GM18499 (cell line): ENCODE data around the gene GDAP1L1.

Source experiments
- ATAC-seq: cut with Tn5 transposase; IDR thresholded peaks from one replicate; pipeline ENCODE4 v1.9.1; 2021; ENCODE audit warnings: moderate number of reproducible peaks; ENCODE audit not compliant: insufficient read depth, unreplicated experiment

GDAP1L1 gene

GRCh38 chr20:44248410-44248759 lies 1.3 kb downstream of the GDAP1L1 start:
- ATAC-seq, result no peak

- ATAC-seq, result no peak
Observed at GRCh38 chr20:44251284-44251683, 4.2 kb downstream of the GDAP1L1 start.

GRCh38 chr20:44253528-44253927 lies 6.4 kb downstream of the GDAP1L1 start:
- no peak for ATAC-seq

GRCh38 chr20:44254073-44254472 lies 7.0 kb downstream of the GDAP1L1 start:
- no peak for ATAC-seq

- ATAC-seq, result no peak
Observed at GRCh38 chr20:44255942-44256341, 8.8 kb downstream of the GDAP1L1 start.

GRCh38 chr20:44256961-44257360 lies 9.9 kb downstream of the GDAP1L1 start:
- ATAC-seq, result no peak

GRCh38 chr20:44258226-44258890 lies 11.2 kb downstream of the GDAP1L1 start:
- no peak for ATAC-seq

- ATAC-seq, result no peak
Observed at GRCh38 chr20:44264287-44264686, 17.2 kb downstream of the GDAP1L1 start.

- no peak for ATAC-seq
Observed at GRCh38 chr20:44268802-44269201, 21.7 kb downstream of the GDAP1L1 start.

- ATAC-seq, result no peak
Observed at GRCh38 chr20:44271915-44272663, 25.0 kb downstream of the GDAP1L1 start.

- ATAC-seq, result no peak
Observed at GRCh38 chr20:44273231-44274215, 26.4 kb downstream of the GDAP1L1 start.

GRCh38 chr20:44274303-44275017 lies 27.4 kb downstream of the GDAP1L1 start:
- no peak for ATAC-seq

GRCh38 chr20:44279228-44279627 lies 32.1 kb downstream of the GDAP1L1 start:
- ATAC-seq, result no peak

GRCh38 chr20:44280387-44280786 lies 33.3 kb downstream of the GDAP1L1 start:
- ATAC-seq, result no peak

- no peak for ATAC-seq
Observed at GRCh38 chr20:44282192-44282591, 35.1 kb downstream of the GDAP1L1 start.

GRCh38 chr20:44284032-44284431 lies 36.9 kb downstream of the GDAP1L1 start:
- ATAC-seq, result no peak

- no peak for ATAC-seq
Observed at GRCh38 chr20:44287272-44288097, 40.4 kb downstream of the GDAP1L1 start.

GRCh38 chr20:44288252-44288651 lies 41.1 kb downstream of the GDAP1L1 start:
- ATAC-seq, result no peak

GRCh38 chr20:44291754-44292153 lies 44.6 kb downstream of the GDAP1L1 start:
- no peak for ATAC-seq
